GM18520 (cell line): ENCODE measurements around the gene UBE2J2.
A peak's percentile ranks its signal among the peaks of the same experiment; 100 is the strongest.
"Not testable (repeated sequence)": the region's sequence is repeated elsewhere in the genome, so short reads cannot be mapped to it uniquely, and the experiment has no call there.

Source experiments
- ATAC-seq: cut with Tn5 transposase; IDR thresholded peaks from one replicate; pipeline ENCODE4 v1.9.1; 2021; ENCODE audit not compliant: unreplicated experiment

Gene UBE2J2

DNA sequence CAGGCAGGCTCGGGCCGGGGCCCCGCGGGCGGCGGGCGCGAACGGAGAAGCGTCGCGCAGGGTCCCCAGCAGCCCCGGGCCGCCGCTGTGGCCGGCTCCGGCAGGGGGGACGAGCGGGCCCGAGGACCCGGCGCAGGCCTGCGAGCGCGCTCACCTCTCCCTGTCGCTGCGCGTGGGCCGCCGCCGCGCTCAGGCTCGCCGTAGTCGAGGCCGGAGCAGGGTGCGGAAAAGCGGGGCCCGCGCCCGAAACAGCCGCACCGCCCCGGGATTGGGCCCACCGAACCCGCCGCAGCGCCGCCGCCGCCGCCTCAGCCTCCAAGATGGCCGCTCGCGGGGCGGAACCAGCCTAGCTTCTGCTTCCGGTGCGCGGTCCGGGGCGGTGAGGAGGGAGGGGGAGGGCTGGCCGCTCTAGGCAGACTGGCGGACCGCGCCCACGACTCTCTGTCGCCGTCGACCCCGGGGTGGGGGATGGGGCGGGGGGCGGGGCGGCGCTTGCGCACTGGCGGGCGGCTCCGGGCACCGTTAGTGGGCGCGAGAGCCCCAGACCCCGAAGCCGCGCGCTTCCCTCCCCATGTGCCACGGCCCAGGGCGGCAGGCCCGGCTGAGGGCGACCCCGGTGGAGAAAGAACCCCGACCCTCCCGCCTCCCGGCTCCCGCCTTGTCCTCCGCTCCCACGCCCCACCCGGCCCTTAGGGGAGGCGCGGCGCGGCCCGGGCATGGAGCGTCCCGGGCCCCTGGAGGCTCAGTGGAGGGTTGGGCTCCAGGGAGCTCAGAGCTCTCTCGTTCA lies at the start of gene UBE2J2:
Gene UBE2J2, minus strand, starts transcription at position 343 of the 787 bp plus-strand sequence. CDS start 5,862 bp downstream, outside the sequence.
- ATAC-seq, result peak; percentile 76

GRCh38 chr1:1322952-1323351 lies 49.3 kb upstream of the UBE2J2 start:
- no peak for ATAC-seq

GRCh38 chr1:1322418-1322817 lies 48.8 kb upstream of the UBE2J2 start:
- no peak for ATAC-seq

DNA sequence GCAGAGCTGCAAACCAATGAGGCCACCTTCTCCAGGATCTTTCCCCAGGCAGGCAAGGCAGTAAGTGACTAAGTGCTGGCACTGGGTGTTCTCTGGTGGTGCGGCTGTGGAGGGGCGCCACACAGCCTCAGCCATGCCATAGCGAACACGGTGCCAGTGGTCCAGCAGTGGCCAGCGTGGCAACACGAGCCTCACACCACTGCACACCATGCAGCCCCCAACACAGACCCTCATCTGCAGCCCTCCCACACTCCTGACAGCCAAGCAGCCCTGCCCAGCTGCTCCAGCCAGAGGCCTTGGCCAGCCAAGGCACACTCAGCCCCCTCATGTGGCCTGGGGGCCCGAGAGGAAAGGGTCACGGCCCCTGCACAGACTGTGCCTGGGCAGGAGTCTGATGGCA lies 47.8 kb upstream of the UBE2J2 start:
- no peak for ATAC-seq

DNA sequence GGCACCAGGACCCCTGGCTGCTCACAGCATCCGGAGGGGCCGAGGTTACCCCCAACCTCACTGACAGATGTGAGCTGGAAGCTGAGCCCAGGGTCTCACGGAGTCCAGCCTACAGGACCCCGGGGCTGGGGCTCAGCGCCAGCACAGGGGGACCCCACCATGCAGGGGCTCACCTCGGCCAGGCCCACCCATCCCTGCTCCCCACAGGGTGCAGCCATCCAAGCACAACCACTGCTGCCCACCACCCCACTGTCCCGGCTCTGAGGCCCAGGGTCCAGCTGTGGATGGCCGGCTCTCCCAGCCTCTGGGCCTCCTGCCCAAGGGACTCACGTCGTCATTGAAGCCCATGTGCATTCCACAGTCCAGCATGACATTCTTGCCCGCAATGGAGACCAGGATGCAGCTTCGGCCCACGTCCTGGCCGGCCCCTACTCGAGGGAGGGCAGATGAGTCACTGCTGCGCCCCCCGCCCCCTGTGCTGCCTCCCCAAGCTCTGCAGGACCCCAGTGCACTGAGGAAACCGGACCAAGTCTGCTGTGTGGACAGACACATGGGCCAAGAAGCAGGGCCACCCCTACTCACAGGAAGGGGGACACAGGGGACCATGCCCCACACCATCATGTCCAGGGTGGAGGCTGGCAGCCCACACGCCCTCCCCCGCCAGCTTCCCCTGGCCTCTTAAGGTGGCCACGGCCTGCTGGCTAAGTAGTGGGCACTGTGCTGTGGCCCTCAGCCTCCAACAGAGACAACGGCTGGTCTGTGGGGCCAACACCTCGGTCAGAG lies 47.2 kb upstream of the UBE2J2 start:
- ATAC-seq, result no peak

DNA sequence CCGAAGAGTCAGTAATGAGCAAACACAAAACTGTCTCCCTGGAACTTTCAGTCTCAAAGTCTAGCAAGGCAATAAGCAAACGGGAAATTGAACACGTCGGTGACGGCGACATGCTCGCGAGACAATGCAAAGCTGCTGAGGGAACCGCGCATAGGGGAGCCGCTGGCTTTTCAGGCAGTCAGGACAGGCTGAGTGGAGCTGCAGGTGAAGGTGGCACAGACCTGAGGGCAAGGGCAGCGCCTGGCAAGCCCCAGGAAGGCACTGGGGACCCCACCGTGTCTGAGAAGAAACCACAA lies 45.9 kb upstream of the UBE2J2 start:
- ATAC-seq, result no peak

DNA sequence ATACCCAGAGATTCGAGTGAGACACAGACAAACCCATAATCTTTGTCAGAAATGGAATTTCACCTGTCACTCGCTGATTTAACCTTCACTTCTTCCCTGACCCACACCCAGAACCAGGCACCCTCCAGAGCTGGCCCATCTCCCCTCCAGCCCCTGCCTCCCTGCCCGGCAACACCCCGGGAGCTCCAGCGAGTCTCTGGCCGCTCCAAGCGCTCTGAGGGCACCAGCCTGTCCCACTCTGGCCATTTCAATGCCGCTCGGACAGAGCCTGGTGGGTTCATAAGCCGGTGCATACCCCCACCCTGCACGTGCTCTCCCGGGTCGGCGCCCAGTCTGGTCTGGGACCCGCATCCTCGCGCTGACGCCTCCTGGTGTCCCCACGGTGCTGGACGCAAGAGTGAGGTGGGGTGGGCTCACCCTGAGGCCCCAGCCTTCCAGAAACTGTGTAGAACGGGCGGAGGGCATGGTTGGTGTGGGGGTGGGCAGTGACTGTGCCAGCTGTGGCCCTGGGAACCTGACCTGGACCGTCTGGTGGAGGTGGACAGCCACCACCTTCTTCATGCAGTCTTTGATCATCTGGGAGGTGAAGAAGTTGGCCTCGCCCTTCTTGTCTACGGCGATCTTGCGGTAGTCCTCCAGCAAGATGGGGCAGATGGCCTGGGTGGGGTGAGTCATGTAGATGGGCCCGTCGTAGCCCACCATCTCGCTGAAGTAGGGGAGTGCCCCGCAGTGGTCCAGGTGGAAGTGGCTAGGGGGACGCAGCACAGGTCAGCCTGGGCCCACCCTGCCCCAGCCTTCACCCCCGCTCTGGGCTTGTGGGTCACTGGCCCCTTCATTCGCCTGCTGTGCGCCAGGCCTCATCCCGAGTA lies 45.4 kb upstream of the UBE2J2 start:
- ATAC-seq, result no peak

GRCh38 chr1:1318131-1318652 lies 44.5 kb upstream of the UBE2J2 start:
- ATAC-seq, result no peak

- no peak for ATAC-seq
Observed at GRCh38 chr1:1317420-1317819, 43.8 kb upstream of the UBE2J2 start.

- not testable (repeated sequence) for ATAC-seq
Observed at GRCh38 chr1:1316199-1316598, 42.5 kb upstream of the UBE2J2 start.

GRCh38 chr1:1315435-1315954 lies 41.8 kb upstream of the UBE2J2 start:
- no peak for ATAC-seq

GRCh38 chr1:1314678-1315335 lies 41.2 kb upstream of the UBE2J2 start:
- no peak for ATAC-seq

DNA sequence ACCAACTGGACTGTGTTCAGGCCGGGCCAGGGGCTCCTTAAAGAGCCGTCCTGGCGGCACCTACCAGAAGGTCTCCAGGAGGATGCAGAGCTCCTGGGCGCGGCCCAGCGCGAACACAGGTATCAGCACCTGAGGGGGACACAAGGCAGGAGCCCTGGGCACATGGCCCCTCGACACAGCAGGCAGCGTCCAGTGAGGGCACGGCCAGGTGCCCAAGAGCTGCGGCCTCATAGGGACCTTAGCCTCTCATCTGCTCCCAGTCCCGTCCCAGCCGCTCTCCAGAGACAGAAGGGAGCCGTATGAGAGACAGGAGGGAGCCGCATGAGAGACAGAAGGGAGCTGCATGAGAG lies 40.6 kb upstream of the UBE2J2 start:
- ATAC-seq, result no peak

- no peak for ATAC-seq
Observed at GRCh38 chr1:1313500-1314236, 40.0 kb upstream of the UBE2J2 start.

DNA sequence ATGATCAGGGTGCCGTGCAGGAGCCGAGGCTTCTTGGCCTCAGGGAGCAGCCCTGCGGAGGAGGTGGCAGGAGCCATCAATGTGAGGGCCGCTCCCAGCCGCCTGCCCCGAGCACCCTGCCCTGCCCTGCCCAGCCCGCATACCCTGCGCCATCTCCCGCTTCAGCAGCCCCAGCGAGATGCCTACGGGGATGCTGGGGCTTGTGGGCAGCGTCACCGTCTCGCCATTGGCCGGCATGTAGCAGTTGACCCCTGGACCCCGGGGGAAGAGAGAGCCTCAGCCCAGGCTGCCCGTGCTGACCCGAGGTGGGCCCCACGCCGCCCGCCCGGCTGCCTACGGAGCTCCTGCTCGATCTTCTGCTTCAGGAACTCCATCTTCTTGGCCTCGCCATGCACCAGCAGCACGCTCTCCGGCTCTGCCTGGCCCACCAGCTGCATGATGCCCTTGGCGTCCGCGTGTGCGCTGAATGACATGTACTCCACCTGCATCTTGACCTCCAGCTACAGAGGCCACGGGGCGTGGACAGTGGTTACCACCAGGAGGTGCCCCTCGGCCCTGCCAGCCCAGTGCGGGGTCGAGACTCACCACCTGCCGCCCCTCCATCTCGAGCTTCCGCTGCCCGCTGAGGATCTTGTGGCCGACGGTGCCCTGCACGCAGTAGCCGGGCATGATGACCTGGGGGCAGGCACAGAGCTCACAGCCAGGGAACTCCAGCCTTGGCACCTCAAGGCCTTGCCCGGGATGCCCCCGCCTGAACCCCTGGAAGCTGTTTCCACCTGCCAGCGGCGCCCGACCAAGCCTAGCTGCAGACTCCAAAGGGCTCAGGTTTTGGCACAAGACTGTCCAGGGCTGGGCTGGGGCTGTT lies 39.0 kb upstream of the UBE2J2 start:
- no peak for ATAC-seq

- no peak for ATAC-seq
Observed at GRCh38 chr1:1311107-1312104, 37.8 kb upstream of the UBE2J2 start.

DNA sequence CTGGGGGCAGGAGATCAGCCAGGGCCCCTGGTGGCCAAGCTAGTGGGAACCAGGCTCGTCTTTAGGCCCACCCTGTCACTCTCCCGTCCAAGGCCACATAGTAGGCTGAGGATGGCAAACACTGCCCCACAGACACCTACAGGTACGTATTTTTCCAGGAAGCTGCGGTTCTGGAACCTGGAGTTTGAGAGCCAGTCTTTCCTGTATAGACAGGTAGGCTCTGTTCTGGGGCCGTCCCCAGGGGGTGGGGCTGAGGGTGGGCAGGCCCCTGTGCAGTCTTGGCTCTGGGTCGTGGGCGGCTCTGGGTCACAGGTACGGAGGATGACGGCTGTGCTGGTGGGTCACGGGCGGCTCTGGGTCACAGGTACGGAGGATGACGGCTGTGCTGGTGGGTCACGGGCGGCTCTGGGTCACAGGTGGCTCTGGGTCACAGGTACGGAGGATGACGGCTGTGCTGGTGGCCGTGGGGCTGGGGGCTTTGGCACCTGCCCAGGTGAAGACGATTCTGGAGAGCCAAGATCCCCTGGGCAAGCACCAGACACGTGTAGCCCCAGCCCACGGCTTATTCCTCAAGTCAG lies 36.9 kb upstream of the UBE2J2 start:
- ATAC-seq, result no peak

DNA sequence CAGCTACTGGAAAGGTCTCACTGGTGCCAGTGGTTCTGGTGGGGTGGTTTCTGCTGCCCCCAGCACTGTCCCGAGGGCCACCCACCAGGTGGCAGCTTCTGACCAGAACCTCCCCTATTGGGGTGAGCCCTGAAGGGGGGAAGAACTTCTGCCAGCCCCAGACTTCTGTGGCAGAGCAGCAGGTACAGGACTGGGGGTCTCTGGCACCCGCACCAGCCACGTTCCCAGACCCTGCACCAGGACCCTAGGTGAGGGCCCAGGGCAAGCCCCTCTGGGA lies 36.4 kb upstream of the UBE2J2 start:
- no peak for ATAC-seq
